B cell (primary cell): ENCODE measurements around the gene ABCA1.

Experiments
- EZH2 ChIP-seq: IDR thresholded peaks from 2 replicates; pipeline ENCODE4 v1.6.1; 2012; ENCODE audit warnings: borderline replicate concordance, low read depth, mild to moderate bottlenecking, moderate library complexity, low read length; ENCODE audit not compliant: insufficient read depth, poor library complexity, severe bottlenecking
- TF ChIP-seq, protein P1 (sequence below): fragments of 200-600 bp; IDR thresholded peaks from one replicate; pipeline ENCODE4 v1.8.0; 2022; ENCODE audit warnings: antibody characterized with exemption, mild to moderate bottlenecking

- TF ChIP-seq, protein P1, sequence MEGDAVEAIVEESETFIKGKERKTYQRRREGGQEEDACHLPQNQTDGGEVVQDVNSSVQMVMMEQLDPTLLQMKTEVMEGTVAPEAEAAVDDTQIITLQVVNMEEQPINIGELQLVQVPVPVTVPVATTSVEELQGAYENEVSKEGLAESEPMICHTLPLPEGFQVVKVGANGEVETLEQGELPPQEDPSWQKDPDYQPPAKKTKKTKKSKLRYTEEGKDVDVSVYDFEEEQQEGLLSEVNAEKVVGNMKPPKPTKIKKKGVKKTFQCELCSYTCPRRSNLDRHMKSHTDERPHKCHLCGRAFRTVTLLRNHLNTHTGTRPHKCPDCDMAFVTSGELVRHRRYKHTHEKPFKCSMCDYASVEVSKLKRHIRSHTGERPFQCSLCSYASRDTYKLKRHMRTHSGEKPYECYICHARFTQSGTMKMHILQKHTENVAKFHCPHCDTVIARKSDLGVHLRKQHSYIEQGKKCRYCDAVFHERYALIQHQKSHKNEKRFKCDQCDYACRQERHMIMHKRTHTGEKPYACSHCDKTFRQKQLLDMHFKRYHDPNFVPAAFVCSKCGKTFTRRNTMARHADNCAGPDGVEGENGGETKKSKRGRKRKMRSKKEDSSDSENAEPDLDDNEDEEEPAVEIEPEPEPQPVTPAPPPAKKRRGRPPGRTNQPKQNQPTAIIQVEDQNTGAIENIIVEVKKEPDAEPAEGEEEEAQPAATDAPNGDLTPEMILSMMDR = no peak
- TF ChIP-seq EZH2 = no peak
These were observed 58.1 kb downstream of the ABCA1 start for GRCh38 chr9:104869811-104870210.
